IMR-90 (cell line): Measurements from ENCODE around the gene A1BG.

Experiments
- CTCF ChIP-seq: conservative IDR thresholded peaks from 2 replicates; pipeline ENCODE4 v1.5.1; 2012; ENCODE audit warnings: mild to moderate bottlenecking, low read depth, low read length, improper control_type of control experiment
- MAZ ChIP-seq: IDR thresholded peaks from 2 replicates; pipeline ENCODE4 v1.6.1; 2012; ENCODE audit warnings: low read depth, mild to moderate bottlenecking, low read length, improper control_type of control experiment, moderate library complexity, borderline replicate concordance
- SMC3 ChIP-seq: fragments of 150-350 bp; IDR thresholded peaks from 2 replicates; pipeline ENCODE4 v1.6.1; 2016; ENCODE audit warnings: low read depth, mild to moderate bottlenecking, antibody characterized with exemption, low read length, moderate library complexity

- TF ChIP-seq MAZ: no peak
- no peak for TF ChIP-seq CTCF
- TF ChIP-seq SMC3: no peak; the same call in 1 of the 2 replicates
Observed at GRCh38 chr19:58387338-58388174, 34.3 kb upstream of the A1BG start.
